Islet of Langerhans (tissue), 1 donor: Measurements from ENCODE around the gene TNS1.
"Not testable (repeated sequence)": the region's sequence is repeated elsewhere in the genome, so short reads cannot be mapped to it uniquely, and the experiment has no call there.

Experiments used
- FAIRE-seq: peaks from one replicate; lab custom pipeline; 2011; peaks lifted over from hg19 to GRCh38; lab: Jason Lieb, UNC

TNS1 gene

DNA sequence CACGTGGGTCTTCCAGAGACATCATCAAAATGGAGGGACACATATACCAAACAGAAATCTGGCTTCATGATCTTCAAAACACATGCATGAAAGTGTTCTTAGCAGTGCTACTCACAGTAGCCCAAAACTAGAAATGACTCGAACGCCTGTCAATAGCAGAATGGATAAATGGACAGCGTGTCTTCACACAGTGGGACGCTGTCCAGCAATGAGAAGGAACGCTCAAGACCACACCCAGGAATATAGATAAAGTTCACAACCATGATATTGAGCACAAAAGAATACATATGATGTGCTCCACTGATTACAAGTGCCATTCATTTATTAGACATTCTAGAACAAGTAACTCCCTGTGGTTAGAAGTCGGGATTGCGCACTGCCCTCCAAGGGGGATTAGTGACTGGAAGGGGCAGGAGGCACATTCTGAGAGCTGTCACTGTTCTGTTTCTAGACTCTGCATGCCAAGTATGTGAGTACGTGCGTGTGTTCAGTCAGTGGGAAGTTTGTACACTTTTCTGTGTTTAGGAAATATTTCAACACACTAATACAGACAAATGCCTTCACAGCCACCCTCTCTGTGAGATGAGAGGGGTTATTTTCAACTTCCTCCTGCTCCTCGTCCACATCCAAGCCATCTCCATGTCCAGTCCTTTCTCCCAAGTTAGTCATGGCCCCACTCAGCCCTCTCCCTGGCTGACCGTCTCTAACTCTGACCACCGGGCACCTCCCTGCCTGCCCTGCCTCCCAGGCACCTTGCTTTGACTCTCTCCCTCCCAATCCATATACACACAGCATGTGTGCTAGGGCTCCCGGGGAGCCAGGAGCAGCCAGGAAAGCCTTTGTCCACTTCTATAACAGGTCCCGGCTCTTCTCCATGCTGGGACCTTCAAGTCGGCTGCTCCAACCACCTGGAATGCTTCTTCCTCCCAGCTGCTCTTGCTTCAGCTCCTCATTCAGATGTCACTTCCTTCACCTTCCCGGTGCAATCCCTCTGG, 26.9 kb upstream of the TNS1 start:
- no peak for FAIRE-seq

DNA sequence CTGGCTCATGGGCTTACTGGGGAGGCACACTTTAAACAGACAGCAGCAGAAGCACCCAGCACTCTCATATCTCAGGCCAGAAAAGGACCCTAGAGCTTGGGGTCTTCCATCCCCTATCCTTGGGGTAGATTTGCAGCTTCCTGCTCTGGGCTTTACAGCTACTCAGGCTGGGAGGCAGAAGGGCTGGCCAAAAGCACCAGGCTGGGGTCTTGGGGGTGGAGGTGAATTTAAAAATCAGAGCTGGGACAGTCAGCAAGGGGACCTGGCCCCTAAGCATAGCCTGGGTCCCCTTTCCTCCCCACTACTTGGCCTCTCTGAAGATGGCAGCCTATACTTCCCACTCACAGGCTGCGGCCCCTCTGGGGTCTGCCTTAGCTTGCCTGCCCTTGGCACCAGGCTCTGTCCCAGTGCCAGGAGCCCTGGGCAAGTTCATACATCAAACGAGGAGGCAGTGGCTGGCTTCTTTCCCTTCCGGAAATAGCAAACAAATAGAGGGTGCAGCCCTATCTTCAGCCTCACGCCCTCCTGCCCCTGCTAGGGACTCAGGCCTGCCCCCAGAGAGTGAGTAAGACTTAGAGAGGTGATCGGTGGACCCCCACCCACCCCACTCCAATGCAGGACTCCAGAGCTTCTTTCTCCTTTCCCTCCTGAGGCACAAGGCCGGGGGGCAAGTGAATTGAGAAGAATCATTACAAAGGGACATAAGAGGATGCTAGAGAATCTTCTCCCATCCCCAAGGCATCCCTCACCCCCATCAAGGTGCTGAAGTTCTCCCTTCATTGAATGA, 26.0 kb upstream of the TNS1 start:
- no peak for FAIRE-seq

DNA sequence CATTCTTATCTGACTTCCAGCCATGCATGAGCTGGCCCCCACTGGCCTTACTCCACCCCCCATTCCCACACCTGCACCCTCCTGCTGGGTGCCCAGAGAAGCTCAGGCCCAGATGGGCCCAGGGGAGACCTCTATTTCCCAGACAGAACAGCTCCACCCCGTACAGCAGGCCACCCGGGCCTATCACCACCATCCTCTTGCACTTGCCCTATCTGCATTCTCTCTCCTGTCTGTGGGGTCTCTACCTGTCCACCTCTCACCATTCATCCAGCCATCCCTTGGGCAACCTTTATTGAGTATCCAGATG, 25.3 kb upstream of the TNS1 start:
- no peak for FAIRE-seq

DNA sequence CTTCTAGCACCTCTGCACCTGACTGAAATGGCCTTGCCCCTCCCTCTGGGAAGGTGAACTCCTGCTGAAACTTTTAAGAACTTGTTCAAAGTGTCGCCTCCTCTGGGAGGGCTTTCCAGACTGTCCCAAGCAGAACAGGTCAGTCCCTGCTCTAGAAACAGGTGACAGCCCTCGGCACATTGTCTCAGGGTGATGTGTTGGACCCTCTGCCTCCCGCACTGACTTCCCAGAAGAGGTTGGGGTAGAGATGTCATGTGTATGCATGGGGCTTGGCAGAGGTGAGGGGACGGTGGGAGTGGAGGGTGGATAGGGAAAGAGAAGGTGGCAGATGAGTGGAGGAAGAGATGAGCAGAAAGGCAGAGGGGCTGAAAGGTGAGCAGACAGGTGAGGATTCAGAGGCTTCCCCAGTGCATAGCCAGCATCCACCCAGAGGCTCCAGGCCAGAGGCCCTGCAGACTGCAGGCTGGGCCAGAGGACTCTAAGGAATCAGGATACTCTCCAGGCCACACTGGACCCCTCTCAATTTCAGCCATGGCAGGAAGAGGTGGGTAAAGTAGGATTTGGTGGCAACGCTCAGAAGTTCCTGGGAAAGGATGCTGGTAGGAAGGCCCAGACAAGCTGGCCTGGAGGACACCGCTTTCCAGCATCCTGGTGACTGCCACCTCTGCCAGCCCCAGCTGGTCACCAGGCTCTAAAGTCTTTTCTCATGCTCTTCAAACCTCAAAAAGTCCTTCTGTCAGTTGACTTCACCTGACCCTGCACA, 24.8 kb upstream of the TNS1 start:
- FAIRE-seq: no peak

DNA sequence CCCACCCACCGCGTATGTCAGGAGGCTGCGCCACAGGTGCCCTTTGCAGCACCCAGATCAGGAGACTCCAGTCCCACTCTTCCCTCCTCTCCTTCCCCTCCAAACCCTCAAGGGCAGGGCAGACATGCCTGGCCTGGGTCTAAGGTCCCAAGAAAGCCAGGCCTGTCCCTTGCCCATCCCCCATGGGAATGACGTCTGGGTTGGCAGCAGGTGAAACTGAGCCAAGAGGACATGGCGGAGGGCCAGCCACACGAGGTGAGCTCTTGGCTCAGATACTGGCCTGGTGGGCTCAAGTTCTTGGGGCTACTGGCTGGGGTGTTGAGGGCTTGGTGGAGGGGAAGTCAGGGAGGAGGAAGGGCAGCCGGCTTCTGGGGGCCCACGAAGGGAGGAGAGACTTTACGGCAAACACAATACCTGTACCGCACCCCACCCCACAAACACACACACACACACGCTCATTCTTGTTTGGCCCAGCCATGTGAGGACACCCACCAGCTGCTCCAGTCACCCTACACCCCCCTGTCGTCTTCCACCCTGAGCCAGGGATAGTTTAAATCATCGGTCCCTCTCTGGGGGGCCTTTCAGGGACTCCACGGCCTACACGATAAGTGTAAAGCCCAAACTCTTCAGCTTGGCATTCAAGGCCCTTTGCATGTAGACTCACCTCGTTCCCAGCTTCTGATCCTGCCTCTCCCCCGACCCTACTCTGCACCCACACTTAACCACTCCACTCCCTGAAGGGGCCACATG, 24.1 kb upstream of the TNS1 start:
- no peak for FAIRE-seq

DNA sequence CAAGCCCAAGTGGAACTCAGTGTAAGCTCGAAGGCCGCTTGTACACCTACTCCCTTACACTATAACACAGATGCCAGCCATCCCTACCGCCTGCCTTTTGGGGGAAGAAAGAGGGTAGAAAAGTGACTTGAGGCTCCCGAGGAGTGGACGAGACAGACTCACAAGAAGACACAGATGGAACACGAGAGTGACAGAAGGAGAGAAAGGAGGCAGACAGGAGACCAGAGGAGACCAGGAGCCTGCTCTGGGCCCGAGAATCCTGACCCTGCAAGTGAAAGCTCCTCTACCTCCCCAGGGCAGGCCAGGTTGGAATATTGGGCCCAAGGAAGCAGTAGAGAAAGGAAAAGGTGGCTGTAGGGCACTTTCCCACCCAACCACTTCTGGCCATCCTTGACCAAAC, 23.4 kb upstream of the TNS1 start:
- FAIRE-seq: no peak

DNA sequence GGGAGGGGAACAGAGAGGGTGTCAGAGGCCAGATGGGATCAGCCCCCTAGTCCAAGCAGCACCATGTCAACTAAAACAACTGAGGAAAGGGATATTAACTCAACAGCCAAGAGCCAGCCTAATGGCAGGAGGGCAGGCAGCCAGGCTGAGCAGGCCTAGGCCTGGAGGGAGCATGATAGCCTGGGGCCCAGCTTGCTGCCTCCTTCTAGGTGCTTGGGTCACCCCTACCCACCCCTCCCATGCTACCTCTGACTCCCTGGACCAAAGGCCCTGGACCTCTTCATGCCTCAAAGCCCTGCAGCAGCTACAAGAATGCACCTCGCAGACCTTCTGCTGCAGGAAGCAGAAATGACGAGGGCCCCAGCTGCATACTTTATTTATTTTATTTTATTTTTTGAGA, 22.1 kb upstream of the TNS1 start:
- FAIRE-seq: no peak

DNA sequence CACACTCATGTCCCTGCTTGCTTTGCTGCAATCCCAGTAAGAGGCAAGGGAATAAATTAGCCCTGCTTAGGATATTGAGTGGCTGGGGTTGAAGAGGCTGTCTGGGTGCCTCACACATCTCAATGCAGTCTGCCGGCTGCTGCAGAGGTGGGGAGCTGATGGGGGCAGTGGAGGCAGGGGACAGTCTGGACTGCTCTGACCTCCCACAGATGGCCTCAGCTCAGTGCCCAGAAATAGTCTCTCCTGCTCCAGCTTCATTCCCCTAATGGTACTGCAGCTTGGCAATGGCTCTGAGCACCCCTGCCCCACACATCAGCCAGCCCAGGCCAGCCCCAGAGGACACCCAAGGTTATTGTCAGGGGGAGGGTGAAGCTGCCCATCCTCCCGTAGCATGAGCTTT, 21.5 kb upstream of the TNS1 start:
- FAIRE-seq: no peak

DNA sequence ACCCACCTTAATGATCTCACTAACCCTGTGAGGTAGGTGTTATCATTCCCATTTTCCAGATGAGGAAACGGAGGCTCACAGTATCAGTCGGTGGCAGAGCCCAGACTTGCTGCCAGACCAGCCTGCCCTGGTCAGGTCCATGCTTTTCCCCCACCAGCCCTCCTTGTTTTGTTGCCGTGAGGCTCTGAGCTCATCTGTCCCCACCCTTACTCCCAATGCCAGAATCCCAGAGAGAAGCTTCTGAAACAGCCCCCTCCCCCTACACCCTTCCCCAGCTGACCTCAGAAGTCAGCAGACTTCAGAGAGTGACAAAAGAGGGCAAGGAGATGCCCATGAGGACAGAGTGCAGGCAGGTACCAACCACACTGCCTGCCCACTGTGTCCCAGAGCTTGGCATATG, 20.8 kb upstream of the TNS1 start:
- FAIRE-seq: no peak

DNA sequence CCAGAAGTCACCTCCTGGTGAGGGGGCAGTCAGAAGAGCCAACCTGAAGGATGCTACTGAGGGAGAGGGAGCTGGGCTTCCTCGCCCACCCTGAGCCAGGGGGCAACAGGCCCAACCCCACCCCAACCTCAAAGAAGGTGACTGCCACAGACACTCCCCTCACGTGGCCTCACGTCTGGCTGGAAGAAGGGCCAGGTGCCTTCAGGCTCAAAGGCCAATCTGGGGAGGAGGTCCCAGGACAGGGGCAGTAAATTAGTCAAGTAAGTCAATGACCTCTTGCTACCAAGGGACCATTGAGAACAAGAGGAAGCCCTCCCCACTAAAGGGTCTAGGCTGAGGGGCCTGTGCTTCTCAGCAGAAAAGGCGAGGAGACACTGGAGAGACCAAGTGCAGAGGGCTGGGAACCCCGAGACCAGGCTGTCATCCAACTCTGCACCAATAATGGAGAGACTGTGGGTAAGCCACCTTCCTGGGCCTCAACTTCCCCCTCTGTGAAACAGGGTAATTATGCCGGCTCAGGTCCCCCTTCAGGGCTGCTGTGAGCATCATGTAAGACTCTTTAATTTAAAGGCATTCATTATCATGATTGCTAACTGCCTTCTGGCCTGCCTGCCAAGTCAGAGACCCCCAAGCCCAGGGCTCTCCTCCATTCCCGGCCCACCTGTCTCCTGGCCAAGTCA, 20.2 kb upstream of the TNS1 start:
- no peak for FAIRE-seq

DNA sequence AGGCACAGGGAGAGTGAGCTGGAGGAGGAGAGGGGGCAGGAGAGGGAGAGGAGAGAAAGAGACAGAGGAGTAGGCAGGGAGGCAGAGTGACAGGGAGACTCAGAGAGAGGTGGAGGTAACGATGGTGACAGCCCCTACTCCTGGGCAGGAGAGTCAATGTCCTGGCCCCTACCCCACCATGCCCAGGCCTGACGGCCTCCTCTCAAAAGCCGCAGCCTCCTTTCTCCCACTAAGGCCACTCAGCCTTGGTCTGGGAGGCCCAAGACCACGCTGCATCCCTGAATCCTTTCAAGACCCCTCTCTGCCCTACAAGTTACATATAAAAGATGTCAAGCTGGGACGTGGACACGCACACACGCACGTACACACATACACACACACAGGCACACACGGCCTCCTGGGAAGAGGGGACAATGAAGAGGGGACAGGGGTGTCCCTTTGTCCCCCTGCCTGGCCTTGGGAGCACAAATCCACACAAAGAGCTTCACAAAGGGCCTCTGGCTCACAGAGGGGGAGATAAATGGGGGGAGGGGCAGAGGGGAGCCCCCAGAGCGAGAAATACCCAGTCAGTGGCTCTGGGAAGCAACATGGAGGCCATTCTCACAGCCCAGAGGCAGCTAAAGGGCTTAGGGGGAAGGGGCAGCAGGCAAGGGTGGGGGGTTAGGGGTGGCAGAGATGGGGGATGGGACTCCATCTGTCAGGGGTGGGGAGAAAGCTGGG, 19.5 kb upstream of the TNS1 start:
- FAIRE-seq: no peak

DNA sequence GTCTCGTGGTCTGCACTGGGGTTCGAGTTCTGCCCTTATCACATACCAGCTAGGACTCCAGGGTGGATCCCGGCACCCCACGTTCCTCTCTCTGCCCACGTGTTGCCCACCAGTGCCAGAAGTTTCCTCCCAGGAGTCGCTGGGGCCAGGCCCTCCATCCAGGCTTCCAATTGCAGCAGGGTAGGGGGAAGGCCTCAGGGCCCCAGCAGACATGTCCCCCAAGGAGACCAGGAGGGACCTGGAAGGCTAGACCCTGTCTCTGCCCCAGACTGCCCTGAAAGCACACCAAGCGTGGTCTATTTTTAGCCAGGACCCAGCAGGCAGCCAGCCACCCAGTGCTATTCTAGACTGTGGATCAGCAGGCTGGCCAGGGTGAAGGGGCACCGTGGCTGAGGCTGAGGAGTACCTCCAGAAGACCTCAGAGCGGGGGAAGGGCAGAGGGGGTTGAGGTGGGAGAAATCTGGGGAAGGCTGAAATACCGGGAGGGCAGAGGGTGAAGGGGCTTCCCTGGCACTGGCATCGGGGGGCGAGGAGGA, 18.8 kb upstream of the TNS1 start:
- no peak for FAIRE-seq

DNA sequence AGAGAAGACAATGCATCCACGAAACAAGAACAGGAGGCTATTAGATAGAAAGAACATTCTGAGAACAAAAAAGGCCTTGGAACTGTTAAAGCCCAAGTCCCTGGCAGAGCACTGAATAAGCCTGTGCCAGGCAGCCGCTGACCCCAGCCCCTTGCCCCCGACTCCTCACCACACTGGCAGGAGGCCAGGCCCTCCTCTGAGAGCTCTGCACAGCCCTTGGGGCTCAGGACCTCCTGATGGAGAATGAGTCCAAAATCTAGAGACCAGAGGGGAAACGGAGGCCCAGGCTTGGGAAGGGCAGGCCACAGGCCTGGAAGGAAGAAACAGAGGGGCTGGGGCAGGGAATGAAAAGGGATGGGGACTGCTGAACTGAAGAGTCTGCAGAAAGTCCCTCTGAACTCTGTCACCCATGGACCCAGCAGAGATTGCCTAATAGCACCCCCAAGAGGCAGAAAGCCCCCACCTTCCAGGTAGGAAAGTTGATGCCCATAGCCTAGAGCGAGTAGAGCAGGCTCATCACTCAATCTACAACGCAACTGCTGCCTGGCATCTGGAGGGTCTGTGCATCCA, 18.3 kb upstream of the TNS1 start:
- FAIRE-seq: no peak

DNA sequence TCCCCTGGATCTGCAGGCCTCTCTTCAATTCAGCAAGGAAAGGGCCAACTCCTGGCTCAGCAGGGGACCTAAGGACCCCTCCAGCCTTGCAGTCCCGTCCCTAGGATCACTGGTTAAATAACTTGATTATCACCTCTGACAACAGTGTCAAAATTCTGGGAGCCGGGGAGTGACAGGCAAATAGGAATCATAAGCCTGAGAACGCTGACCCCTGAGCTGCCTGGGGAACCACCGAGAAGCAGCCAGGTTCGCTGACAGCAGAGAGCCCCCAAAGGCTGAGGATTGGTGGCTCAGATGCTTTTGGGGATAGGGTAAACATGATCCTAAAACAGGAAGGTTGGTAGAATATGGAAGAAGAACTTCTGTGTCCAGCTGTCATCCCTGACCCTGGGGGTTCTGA, 17.5 kb upstream of the TNS1 start:
- no peak for FAIRE-seq

DNA sequence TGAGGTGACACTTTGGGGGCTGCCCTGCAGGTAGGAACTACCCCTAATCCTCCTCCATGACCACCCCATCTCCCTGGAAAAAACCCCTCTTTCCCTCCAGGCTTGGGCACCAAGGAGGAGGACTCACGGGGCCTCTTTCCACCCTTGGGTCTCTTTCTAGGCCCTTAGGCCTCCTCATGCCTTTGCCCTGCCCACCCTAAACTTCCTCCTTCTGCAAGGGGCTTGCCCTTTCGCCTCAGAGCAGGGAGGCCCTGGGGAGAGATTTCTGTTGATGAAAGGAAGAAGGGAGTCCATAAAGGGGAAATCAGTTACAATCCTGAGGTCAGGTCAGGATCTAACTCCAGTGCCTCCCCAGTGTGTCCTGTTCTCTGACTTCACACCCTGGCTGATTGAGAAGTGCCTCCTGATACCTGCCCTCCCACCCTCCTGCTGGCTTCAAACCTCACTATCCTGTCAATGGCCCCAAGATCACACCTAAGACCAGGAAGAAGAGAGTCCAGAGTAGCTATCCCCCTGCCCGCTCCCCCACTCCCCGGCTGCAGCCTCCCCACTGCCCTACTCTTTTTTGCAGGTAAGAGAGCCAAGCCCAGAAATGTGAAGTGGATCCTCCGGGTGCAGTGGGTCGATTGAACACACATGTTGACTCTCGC, 16.7 kb upstream of the TNS1 start:
- no peak for FAIRE-seq

DNA sequence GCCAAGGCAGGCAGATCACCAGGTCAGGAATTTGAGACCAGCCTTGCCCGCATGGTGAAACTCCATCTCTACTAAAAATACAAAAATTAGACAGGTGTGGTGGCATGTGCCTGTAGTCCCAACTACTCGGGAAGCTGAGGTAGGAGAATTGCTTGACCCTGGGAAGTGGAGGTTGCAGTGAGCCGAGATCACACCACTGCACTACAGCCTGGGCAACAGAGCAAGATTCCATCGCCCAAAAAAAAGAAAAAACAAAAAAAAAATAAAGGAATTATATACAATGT, 16.0 kb upstream of the TNS1 start:
- not testable (repeated sequence) for FAIRE-seq

DNA sequence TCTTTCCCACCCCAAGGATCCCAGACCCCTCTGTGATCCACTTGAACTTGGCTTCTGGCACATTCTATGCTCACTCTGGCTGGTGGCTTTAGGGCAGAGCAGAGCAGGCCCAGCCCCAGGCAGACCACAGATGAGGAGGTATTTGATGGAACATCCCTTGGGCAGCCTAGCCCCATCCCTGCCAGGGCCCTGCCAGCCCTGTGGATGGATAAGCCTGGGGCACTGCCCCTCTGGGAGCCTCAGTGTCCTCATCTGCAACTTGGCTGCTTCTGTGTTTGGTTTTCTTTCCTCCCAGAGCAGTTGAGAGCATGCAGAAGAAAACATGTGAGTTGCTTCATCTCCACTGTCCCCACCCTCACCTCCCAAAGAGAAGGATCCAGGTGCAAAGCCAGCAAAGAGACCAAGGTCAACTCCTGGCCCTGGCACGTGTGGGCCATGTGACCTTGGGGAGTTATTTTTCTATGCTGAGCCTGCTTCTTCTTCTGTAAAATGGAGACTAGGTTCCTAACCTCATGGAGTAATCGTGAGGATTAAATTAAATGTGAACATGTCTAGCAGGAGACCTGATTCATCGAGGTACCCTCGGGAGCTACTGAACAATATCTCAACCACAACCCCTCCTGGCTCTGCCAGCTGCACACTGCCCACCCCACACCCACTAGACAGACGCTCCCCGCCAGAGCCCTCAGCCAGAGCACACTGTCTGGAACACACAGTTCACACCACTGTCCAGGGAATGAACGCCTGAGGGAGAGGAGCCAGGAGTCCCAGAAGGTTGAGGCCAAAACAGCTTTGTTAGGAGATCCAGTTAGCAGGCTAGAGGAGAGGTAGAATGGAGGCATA, 14.6 kb upstream of the TNS1 start:
- no peak for FAIRE-seq

DNA sequence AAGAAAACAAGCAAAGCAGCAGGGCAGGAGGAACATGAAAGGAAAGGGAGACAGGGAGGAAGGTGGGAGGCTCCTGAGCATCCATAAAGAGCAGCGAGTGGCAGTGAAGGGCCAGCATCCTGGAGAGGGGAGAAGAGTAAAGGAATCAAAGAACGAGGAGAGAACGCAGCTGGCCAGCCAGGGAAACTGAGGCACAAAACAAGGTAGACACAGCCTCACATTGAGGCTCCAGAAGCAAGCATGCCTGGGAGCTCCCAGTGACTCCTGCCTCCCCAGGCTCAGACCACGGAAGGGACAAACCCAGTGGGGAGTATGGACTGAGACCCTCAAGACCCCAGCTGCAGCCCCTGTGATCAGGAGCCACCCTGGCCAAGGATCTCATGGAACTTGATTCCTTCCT, 14.0 kb upstream of the TNS1 start:
- FAIRE-seq: no peak
